Prostate gland (tissue), 1 donor: ENCODE measurements around the gene ZNF429.

ENCODE experiments used
- POLR2A ChIP-seq: fragments of 450-650 bp; IDR thresholded peaks from one replicate; pipeline ENCODE4 v1.6.1; 2016; ENCODE audit warnings: antibody characterized with exemption, mild to moderate bottlenecking
- POLR2AphosphoS5 ChIP-seq: sonication (generic); formaldehyde crosslinking; IDR thresholded peaks from one replicate; pipeline ENCODE4 v1.6.1; 2017; ENCODE audit warnings: antibody characterized with exemption

DNA sequence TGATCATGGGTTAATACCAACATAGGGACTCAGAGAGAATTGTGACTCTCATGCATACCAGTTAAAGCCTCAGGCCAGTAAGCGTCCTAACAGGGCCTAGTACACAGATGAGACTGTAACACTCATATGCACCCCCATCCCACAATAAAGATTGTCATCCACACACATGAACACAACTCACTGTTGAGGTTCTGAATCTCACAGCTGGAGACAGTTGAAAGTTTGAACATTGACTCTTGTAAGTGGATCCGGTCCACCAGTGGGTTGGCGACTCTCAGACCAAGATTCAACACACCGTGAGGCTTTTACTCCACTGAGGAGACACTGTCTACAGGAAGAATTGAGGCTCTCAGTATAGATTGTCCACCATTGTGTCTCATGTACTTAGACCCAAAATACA, 88.1 kb downstream of the ZNF429 start:
- TF ChIP-seq POLR2A (no peak), POLR2AphosphoS5 (no peak)
